HG03139 (cell line): ENCODE data around the gene GDF10.

Experiments
- ATAC-seq: cut with Tn5 transposase; IDR thresholded peaks from one replicate; pipeline ENCODE4 v1.9.1; 2021; ENCODE audit not compliant: unreplicated experiment

The GDF10 gene

GRCh38 chr10:47332371-47332770 is 32.4 kb downstream of the GDF10 start:
- no peak for ATAC-seq

- no peak for ATAC-seq
These were observed 32.9 kb downstream of the GDF10 start for GRCh38 chr10:47332946-47333345.

DNA sequence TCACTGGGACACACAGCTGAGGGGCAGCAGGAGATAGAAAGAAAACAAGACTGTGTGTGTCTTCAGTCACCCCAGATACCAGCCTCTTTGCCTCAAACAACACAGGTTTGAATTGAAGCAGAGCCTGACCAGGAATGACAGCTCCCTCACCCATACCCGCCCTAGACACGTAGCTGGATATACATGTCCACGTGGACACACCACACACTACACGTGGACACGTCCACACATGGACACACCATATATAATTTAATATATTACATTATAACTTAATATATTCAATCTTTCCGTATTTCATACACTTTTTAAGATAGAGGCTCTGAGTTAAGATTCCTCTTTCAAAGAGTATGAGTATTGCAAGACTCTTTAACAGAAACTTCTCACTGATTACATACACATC is 33.5 kb downstream of the GDF10 start:
- no peak for ATAC-seq

DNA sequence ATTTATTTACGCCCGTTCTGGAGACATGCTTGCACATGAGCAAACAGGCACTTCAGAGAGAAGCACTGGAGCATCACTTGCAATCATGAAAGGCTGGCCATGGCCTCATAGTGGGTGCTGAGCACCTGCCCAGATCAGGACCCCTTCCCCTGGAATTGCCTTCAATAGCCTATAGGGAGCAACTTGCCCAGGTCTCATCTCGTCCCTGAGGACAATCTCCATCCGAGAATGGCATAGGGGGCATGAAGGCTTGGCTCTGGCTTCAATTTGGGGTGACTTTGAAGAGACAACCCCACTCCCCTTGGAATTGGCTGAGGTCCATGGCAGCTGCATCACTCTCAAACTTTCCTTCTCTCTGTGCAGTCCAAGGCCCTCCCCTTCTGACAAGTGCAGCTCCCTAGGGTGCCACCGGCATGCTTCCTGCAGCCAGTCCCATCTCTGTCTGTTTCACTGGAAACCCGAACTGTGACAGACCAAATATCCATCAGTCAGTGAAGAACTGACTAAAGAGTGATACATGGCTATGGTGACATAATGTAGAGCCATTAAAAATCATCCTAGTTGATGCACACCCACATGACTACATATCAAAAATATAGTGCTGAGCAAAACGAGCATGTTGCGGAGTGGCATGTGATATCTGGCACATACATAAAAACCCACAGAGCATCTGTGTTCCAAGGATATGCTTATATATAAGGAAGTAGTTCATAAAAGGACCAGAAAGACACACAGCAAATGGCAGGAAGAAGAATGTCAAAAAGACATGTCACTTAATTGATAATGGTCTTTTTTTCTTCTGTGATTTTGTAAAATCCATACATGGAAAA is 34.7 kb downstream of the GDF10 start:
- no peak for ATAC-seq

DNA sequence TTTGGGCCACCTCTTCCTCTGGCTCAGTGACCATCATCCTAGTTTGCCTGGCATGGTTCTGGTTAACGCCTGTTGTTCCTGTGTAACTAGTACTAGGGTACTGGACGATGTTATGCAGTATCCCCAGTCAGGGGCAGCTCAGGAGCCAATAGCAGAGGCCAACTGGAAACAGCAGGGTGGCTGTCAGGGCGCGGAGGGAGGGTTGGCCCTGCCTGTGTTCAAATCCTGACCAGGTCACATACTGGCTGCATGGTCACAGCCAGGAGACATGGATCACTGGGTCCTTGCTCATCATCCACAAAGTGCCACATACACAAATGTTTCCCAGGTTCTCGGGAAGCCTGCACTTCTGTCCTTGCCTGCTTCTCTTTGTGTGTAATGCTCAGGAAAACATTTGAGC is 35.9 kb downstream of the GDF10 start:
- ATAC-seq, result no peak

DNA sequence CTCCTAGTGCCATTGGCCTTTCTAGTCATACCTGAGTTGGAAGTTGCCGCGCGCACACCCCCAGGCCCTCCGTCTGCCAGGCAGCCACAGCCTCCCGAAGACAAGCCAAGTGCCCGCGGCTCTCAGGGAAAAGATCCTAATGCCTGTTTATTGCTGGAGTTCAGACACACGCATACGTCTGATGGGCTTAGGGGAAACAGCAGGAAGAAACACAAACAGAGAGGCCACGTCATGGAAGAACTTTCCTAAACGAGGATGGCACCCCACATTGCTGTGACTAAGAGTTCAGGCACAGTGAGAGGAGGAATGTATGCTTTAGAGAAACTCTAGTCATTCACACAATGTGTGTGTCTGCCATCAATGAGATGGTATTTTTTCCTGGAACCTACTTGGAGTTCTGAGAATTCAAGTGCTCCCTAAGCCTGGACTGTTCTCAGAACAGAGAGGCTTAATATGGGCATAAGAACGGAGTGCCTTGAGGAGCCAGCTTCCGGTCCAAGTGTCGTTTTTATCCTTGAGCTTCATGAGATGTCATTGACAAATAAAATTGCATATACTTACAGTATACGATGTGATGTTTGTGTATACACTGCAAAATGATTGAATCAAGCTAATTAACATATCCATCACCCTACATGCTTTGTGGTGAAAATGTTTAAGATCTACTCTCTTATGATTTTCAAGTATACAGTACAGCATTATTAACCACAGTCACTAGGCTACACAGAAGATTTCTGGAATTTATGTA is 36.6 kb downstream of the GDF10 start:
- no peak for ATAC-seq

GRCh38 chr10:47337310-47337709 is 37.3 kb downstream of the GDF10 start:
- no peak for ATAC-seq

GRCh38 chr10:47339186-47339735 is 39.3 kb downstream of the GDF10 start:
- no peak for ATAC-seq

GRCh38 chr10:47339759-47340607 is 40.0 kb downstream of the GDF10 start:
- no peak for ATAC-seq

DNA sequence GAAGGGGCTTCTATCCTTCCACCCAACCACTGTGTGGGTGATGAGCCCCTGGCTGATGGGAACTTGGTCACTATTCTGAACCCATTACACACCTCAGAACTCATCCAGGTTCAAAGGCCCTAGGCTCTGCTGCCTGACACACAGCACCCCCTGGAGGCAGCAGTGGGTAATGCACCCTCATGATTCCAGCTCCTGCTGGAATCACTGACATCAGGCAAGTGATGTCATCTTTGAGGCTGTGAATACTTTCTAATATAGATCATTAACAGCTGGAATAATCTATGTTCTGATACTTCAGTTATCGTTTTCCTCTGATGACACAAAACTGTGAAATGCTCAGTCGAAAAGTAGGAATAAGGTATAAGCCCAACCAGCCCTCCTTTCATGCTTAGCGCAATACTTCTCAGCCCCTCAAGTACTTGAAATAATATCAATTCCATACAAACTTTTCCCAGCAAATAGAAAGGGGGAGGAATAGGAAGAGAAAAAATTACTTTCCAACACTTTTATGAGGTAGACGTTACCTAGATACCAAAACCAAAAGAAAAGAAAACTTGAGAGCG is 40.7 kb downstream of the GDF10 start:
- no peak for ATAC-seq

DNA sequence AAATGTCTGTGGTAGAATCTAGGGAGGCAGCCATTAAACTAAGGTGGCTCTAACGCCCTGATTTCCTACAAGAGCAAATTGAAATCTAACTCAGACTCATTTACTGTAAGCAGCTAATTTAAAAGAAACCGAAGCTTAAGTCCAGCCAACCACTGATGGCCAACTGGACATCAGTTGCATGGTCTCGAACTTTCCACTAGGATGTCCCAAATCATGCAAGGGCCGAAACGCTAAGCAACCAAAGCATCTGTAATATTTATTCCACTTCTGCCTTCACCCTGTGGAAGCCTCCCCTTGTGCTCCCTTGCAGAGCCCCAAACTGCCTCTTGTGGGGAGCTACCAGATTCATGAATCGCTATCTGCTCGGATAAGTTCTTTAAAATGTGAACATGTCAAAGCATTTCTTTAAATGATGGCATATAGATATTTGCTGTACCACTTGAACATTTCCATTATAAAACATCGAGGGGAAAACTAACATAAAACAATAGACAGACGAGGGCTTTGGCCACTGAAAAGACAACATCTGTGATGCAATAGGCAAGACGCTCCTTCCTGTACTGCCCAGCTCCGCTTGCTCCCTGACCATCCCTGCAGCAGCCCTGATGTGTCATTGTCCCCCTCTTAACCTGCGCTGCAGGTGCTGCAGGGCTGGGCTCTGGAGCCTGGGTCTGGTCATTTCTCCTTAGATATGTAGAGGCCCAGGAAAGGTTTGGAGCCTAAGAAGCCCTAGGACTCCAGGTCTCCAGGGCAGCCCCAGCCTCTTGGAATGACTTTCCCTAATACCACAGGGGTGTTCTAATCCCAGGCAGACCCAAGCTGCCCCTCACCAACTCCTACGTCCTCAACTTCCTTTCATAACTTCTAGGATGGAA is 45.2 kb downstream of the GDF10 start:
- no peak for ATAC-seq

GRCh38 chr10:47346581-47347302 is 46.7 kb downstream of the GDF10 start:
- ATAC-seq, result no peak

GRCh38 chr10:47347303-47347675 is 47.3 kb downstream of the GDF10 start:
- no peak for ATAC-seq

DNA sequence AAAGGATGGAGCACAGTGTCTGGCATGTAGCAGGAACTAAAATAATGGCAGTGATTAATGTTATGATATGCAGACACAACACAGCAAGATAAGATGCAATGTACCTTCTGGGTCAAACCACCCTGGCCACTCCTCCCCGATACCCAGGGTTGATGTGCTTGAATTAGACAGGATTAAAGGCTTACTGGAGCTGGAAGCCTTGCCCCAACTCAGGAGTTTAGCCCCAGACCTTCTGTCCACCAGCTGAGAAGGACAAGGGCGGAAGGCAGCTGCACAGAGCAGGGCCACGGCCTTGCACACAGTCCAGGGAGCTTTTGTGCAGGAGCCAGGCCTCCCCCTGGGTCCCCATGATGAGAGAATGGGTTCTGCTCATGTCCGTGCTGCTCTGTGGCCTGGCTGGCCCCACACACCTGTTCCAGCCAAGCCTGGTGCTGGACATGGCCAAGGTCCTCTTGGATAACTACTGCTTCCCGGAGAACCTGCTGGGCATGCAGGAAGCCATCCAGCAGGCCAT is 48.2 kb downstream of the GDF10 start, which contains the start of gene RBP3:
Gene RBP3, plus strand, starts transcription at position 226 of the 514 bp plus-strand sequence. Its CDS starts 122 bp downstream, at position 348.
- ATAC-seq, result no peak

DNA sequence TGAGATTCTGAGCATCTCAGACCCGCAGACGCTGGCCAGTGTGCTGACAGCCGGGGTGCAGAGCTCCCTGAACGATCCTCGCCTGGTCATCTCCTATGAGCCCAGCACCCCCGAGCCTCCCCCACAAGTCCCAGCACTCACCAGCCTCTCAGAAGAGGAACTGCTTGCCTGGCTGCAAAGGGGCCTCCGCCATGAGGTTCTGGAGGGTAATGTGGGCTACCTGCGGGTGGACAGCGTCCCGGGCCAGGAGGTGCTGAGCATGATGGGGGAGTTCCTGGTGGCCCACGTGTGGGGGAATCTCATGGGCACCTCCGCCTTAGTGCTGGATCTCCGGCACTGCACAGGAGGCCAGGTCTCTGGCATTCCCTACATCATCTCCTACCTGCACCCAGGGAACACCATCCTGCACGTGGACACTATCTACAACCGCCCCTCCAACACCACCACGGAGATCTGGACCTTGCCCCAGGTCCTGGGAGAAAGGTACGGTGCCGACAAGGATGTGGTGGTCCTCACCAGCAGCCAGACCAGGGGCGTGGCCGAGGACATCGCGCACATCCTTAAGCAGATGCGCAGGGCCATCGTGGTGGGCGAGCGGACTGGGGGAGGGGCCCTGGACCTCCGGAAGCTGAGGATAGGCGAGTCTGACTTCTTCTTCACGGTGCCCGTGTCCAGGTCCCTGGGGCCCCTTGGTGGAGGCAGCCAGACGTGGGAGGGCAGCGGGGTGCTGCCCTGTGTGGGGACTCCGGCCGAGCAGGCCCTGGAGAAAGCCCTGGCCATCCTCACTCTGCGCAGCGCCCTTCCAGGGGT is 48.9 kb downstream of the GDF10 start:
- ATAC-seq, result no peak

GRCh38 chr10:47349516-47349915 is 49.5 kb downstream of the GDF10 start:
- no peak for ATAC-seq

- ATAC-seq, result no peak
These were observed 50.0 kb downstream of the GDF10 start for GRCh38 chr10:47349941-47350371.
